GM23338 (cell line): Measurements from ENCODE around the gene AP1M1.

Source experiments
- CREB1 ChIP-seq: fragments of 250-450 bp; sonication (Bioruptor Pico); IDR thresholded peaks from 2 replicates; pipeline ENCODE4 v1.5.0; 2020; ENCODE audit warnings: low read depth, mild to moderate bottlenecking, moderate library complexity
- CTCF ChIP-seq, 2 experiments: fragments of 200-600 bp in 1 of 2; sonication (generic) in 1 of 2; conservative IDR thresholded peaks; 2 replicates each; pipeline versions ENCODE4 v1.5.1 to v1.6.1; 2016 to 2017; ENCODE audit warnings: antibody characterized with exemption in 2 of 2, low read depth in 2 of 2, mild to moderate bottlenecking in 2 of 2, moderate library complexity in 1 of 2
- ETS1 ChIP-seq: IDR thresholded peaks from 2 replicates; pipeline ENCODE4 v1.6.1; 2016; ENCODE audit warnings: antibody characterized with exemption
- EZH2 ChIP-seq: fragments of 200-600 bp; sonication (generic); IDR thresholded peaks from one replicate; pipeline ENCODE4 v1.8.0; 2017; ENCODE audit warnings: antibody characterized with exemption, mild to moderate bottlenecking, low read depth; ENCODE audit not compliant: unreplicated experiment
- JUNB ChIP-seq: IDR thresholded peaks from one replicate; pipeline ENCODE4 v1.6.1; 2016; ENCODE audit warnings: antibody characterized with exemption; ENCODE audit not compliant: unreplicated experiment
- NANOG ChIP-seq: IDR thresholded peaks from 2 replicates; pipeline ENCODE4 v1.6.1; 2016; ENCODE audit warnings: antibody characterized with exemption, borderline replicate concordance
- POLR2AphosphoS5 ChIP-seq: IDR thresholded peaks from 2 replicates; pipeline ENCODE4 v1.6.1; 2016; ENCODE audit warnings: antibody characterized with exemption, low read depth
- REST ChIP-seq: IDR thresholded peaks from one replicate; pipeline ENCODE4 v1.6.1; 2018; ENCODE audit warnings: antibody characterized with exemption; ENCODE audit not compliant: unreplicated experiment
- ZNF114 ChIP-seq: fragments of 250-450 bp; sonication (Bioruptor Pico); IDR thresholded peaks from 2 replicates; pipeline ENCODE4 v1.5.0; 2020; ENCODE audit warnings: mild to moderate bottlenecking, moderate library complexity
- ZNF462 ChIP-seq: fragments of 250-450 bp; sonication (Bioruptor Pico); IDR thresholded peaks from 2 replicates; pipeline ENCODE4 v1.5.0; 2020; ENCODE audit warnings: mild to moderate bottlenecking, moderate library complexity

GRCh38 chr19:16155128-16155527 is 42.6 kb upstream of the AP1M1 start:
- TF ChIP-seq CTCF (conservative IDR thresholded peaks at IDR 0.05; ENCODE audit: low read depth in 2 of 2) (no peak), ETS1 (no peak), REST (no peak), POLR2AphosphoS5 (no peak), ZNF114 (CRISPR knock-in tag) (no peak), EZH2 (no peak), JUNB (no peak), CREB1 (CRISPR knock-in tag) (no peak), ZNF462 (CRISPR knock-in tag) (no peak), NANOG (no peak)
